GM12878 (cell line): ENCODE data around the gene CSPG5. TPM values are rescaled to one million over a fixed set of nuclear protein-coding genes. Genes with fewer than 3 reads are reported as not detected.

Experiments
- ATAC-seq: fragments of 200-7000 bp; cut with Tn5 transposase; 3 replicates; pipeline ENCODE4 v1.9.1; 2020; ENCODE audit warnings: mild to moderate bottlenecking, moderate library complexity
- BruUV-seq: library from RNA; stranded (reverse); fragments of 400-500 nt; replicated peaks from 2 replicates; lab custom pipeline; 2021; lab: Mats Ljungman, UMichigan
- CTCF ChIA-PET: fragments of 300-600 bp; sonication (Branson Sonifier 250); formaldehyde crosslinking; extraction: SDS; loops from one replicate; lab custom pipeline; 2021; ENCODE audit warnings: inconsistent platforms; lab: Yijun Ruan, JAX
- POLR2A ChIA-PET: fragments of 350-600 bp; formaldehyde crosslinking; extraction: SDS; loops from one replicate; lab custom pipeline; 2021; ENCODE audit warnings: inconsistent platforms; lab: Charles Lee
- RAD21 ChIA-PET: fragments of 300-600 bp; sonication (Branson Sonifier 250); formaldehyde crosslinking; loops from one replicate; lab custom pipeline; 2023; ENCODE audit warnings: antibody characterized with exemption; ENCODE audit not compliant: unreplicated experiment; lab: Charles Lee
- SMC1A ChIA-PET: fragments of 300-600 bp; sonication (Branson Sonifier 250); formaldehyde crosslinking; loops from one replicate; lab custom pipeline; 2023; ENCODE audit not compliant: unreplicated experiment, uncharacterized antibody; lab: Charles Lee
- DNase-seq: peaks from one replicate; pipeline ENCODE4 v3.0.0-alpha.2; 2011; ENCODE audit warnings: low read depth, low spot score
- FAIRE-seq: peaks from 3 replicates; lab custom pipeline; 2011; peaks lifted over from hg19 to GRCh38; lab: Jason Lieb, UNC
- H2AFZ ChIP-seq: 2 replicates; pipeline ENCODE4 v1.6.0; 2011; ENCODE audit warnings: low read depth, low read length, control low read depth; ENCODE audit not compliant: control insufficient read depth
- H3K27ac ChIP-seq: 2 replicates; pipeline ENCODE4 v1.5.1; 2011; ENCODE audit warnings: control low read depth; ENCODE audit not compliant: control insufficient read depth, insufficient read depth
- H3K27me3 ChIP-seq, 2 experiments: replicated peaks in 1 of 2; 2 replicates each; pipeline versions ENCODE4 v1.6.0 to v1.6.1; 2011; ENCODE audit warnings: low read length in 1 of 2; ENCODE audit not compliant: control insufficient read depth in 2 of 2, insufficient read depth in 2 of 2
- H3K36me3 ChIP-seq, 2 experiments: 2 replicates each; pipeline ENCODE4 v1.5.1; 2011; ENCODE audit warnings: low read length in 1 of 2; ENCODE audit not compliant: control insufficient read depth in 2 of 2, insufficient read depth in 2 of 2
- H3K4me1 ChIP-seq: 2 replicates; pipeline ENCODE4 v1.6.1; 2011; ENCODE audit warnings: mild to moderate bottlenecking, low read length, moderate library complexity, mixed read lengths; ENCODE audit not compliant: control insufficient read depth, insufficient read depth
- H3K4me2 ChIP-seq: 2 replicates; pipeline ENCODE4 v1.6.0; 2011; ENCODE audit warnings: control low read depth; ENCODE audit not compliant: control insufficient read depth, insufficient read depth
- H3K4me3 ChIP-seq: fragments of 200-600 bp; sonication (generic); 2 replicates; pipeline ENCODE4 v1.5.1; 2016
- H3K79me2 ChIP-seq: 2 replicates; pipeline ENCODE4 v1.6.0; 2011; ENCODE audit warnings: low read length; ENCODE audit not compliant: control insufficient read depth, insufficient read depth
- H3K9ac ChIP-seq: 2 replicates; pipeline ENCODE4 v1.8.0; 2011; ENCODE audit warnings: low read length, control low read depth, mixed read lengths; ENCODE audit not compliant: control insufficient read depth, insufficient read depth
- H3K9me3 ChIP-seq: replicated peaks from 3 replicates; pipeline ENCODE4 v1.5.1; 2011; ENCODE audit warnings: mild to moderate bottlenecking, low read length; ENCODE audit not compliant: control insufficient read depth, insufficient read depth
- H4K20me1 ChIP-seq: 2 replicates; pipeline ENCODE4 v1.6.0; 2011; ENCODE audit not compliant: control insufficient read depth, insufficient read depth
- BCL11A ChIP-seq: IDR thresholded peaks from 2 replicates; pipeline ENCODE4 v1.6.1; 2011; ENCODE audit warnings: low read depth, low read length
- CHD1 ChIP-seq: IDR thresholded peaks from 2 replicates; pipeline ENCODE4 v1.6.1; 2012; ENCODE audit warnings: low read depth, low read length, improper control_type of control experiment
- CREB1 ChIP-seq: IDR thresholded peaks from 2 replicates; pipeline ENCODE4 v1.6.1; 2012; ENCODE audit warnings: low read depth, mild to moderate bottlenecking, inconsistent platforms
- EP300 ChIP-seq, 2 experiments: fragments of 150-350 bp in 1 of 2; IDR thresholded peaks; 2 replicates each; pipeline ENCODE4 v1.6.1; 2011 to 2012; ENCODE audit warnings: low read depth in 2 of 2, low read length in 2 of 2, borderline replicate concordance in 1 of 2, improper control_type of control experiment in 1 of 2, inconsistent platforms in 1 of 2; ENCODE audit not compliant: control insufficient read depth in 1 of 2
- EZH2 ChIP-seq: IDR thresholded peaks from 2 replicates; pipeline ENCODE4 v1.6.1; 2012; ENCODE audit warnings: low read depth, mild to moderate bottlenecking, control low read depth, inconsistent platforms, low read length, borderline replicate concordance; ENCODE audit not compliant: control insufficient read depth
- FOS ChIP-seq: IDR thresholded peaks from 3 replicates; pipeline ENCODE4 v1.6.1; 2011; ENCODE audit warnings: borderline replicate concordance; ENCODE audit not compliant: insufficient read length; ENCODE audit errors: extremely low read depth
- IKZF1 ChIP-seq: fragments of 450-650 bp; conservative IDR thresholded peaks from 2 replicates; pipeline ENCODE4 v1.6.1; 2017; ENCODE audit warnings: antibody characterized with exemption, mild to moderate bottlenecking
- LARP7 ChIP-seq: fragments of 450-650 bp; IDR thresholded peaks from 2 replicates; pipeline ENCODE4 v1.6.1; 2017; ENCODE audit warnings: mild to moderate bottlenecking
- MEF2B ChIP-seq: fragments of 450-650 bp; IDR thresholded peaks from 2 replicates; pipeline ENCODE4 v1.6.1; 2018; ENCODE audit warnings: mild to moderate bottlenecking, moderate library complexity; ENCODE audit not compliant: partially characterized antibody, poor library complexity, severe bottlenecking
- NBN ChIP-seq: fragments of 450-650 bp; IDR thresholded peaks from 2 replicates; pipeline ENCODE4 v1.6.1; 2016
- POU2F2 ChIP-seq: IDR thresholded peaks from 3 replicates; pipeline ENCODE4 v1.6.1; 2011; ENCODE audit warnings: low read depth, mild to moderate bottlenecking, low read length, borderline replicate concordance
- RAD21 ChIP-seq: IDR thresholded peaks from 2 replicates; pipeline ENCODE4 v1.6.1; 2011; ENCODE audit warnings: mild to moderate bottlenecking, low read depth, low read length, moderate library complexity; ENCODE audit not compliant: insufficient read depth
- RCOR1 ChIP-seq: conservative IDR thresholded peaks from 2 replicates; pipeline ENCODE4 v1.6.1; 2012; ENCODE audit warnings: low read depth, low read length, improper control_type of control experiment
- SIN3A ChIP-seq: IDR thresholded peaks from 2 replicates; pipeline ENCODE4 v1.6.1; 2012; ENCODE audit warnings: low read depth, low read length, improper control_type of control experiment
- STAT3 ChIP-seq: IDR thresholded peaks from 2 replicates; pipeline ENCODE4 v1.6.1; 2011; ENCODE audit warnings: low read depth, low read length, improper control_type of control experiment
- ZBED1 ChIP-seq: IDR thresholded peaks from 2 replicates; pipeline ENCODE4 v1.6.1; 2016; ENCODE audit warnings: borderline replicate concordance
- WGBS: methylation state at CpG from one replicate; pipeline ENCODE4 v1.1.6; 2016; ENCODE audit warnings: low lambda C conversion rate; ENCODE audit not compliant: insufficient replicate concordance, insufficient coverage; ENCODE audit errors: missing lambda C conversion rate; 5-methylcytosine and 5-hydroxymethylcytosine counted together
- in situ Hi-C: fragments of 300-500 bp; cut with MboI; formaldehyde crosslinking; loops from 9 replicates; pipeline ENCODE4 v1.14.3; 2018; ENCODE audit warnings: mixed read lengths
- intact Hi-C: fragments of 100-400 bp; cut with micrococcal nuclease; formaldehyde crosslinking; loops from one replicate; pipeline ENCODE4 v1.14.2; 2022; ENCODE audit not compliant: unreplicated experiment
- polyA plus RNA-seq, 11 experiments: library from polyadenylated mRNA; depleted of rRNA in 4 of 11; unstranded in 6 of 11; stranded (reverse) in 5 of 11; fragments of >200 nt; fragmentation: Nextera tagmentation in 4 of 11; fragmentation: Illumina TruSeq in 1 of 11; extraction: Ambion mirVana in 4 of 11; extraction: Trizol in 1 of 11; gene quantifications; 1 replicate in 1 of 11; 2 replicates in 10 of 11; pipeline versions ENCODE4 v1.2.1 to v1.2.3, GENCODE V29; 2011 to 2016; ENCODE audit warnings: inconsistent platforms in 2 of 11, missing spikeins in 2 of 11, low read depth in 1 of 11
- total RNA-seq, 4 experiments: library from RNA; depleted of rRNA in 3 of 4; stranded (reverse); fragments of >200 nt in 3 of 4; fragmentation: Illumina TruSeq in 1 of 4; extraction: Trizol in 1 of 4; gene quantifications; 2 replicates each; pipeline versions ENCODE4 v1.2.1 to v1.2.3, GENCODE V29; 2013 to 2021
- TF ChIP-seq, protein P1 (sequence below): fragments of 450-650 bp; IDR thresholded peaks from 2 replicates; pipeline ENCODE4 v1.6.1; 2016; ENCODE audit warnings: mild to moderate bottlenecking

The CSPG5 gene
- total and polyA plus RNA-seq, 10 of the 15 experiments (the other 5 are each of a cell fraction or from before 2014, with no cell fraction given), result 0.08 to 0.17 TPM; not detected in 8

DNA sequence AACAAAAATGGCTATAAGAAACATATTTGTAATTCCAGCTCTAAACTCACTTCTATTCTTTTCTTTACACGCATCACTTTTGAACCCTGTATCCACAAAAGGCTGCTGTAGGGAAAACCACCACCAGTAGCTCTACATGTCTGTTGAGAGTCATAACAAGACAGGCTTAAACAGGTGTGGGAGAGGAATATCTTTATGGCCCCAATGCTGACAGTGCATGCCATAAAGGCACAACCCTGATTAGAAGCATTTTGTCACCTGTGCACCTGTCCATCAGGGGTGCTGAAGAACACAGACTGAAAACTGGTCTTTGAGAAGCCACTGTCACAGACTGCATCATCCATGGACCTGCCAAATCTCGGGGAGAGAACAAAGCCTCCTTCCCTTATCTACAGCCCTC lies 11.6 kb upstream of the CSPG5 start (continued):
- TF ChIP-seq STAT3, result no peak
- TF ChIP-seq, all 136 proteins: peak for 0

DNA sequence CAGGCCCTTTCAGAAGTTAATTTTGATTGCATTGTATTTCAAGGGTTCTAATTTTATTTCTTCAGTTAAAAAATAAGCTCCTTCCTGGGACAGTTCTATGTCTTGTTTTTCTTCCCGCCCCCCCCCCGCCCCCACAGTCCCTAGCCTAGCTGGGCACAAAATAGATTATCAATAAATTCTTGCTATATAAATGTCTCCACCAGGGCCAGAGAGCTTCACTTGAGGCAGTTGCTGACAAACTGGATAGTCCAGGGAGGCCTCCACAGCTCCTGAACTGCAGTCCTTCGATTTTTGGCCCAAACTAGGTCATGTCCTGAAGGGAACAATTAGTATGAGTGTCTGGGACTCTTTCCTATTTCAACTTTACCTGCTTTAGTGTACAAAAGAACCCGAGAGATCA lies 9.9 kb upstream of the CSPG5 start:
- TF ChIP-seq CREB1 (no peak), NBN (no peak), IKZF1 (no peak), BCL11A (no peak), SIN3A (no peak), LARP7 (no peak), EP300 (IDR thresholded peaks at IDR 0.05; ENCODE audit: borderline replicate concordance in 1 of 2, control insufficient read depth in 1 of 2, low read depth in 2 of 2, low read length in 2 of 2) (no peak), ZBED1 (no peak), FOS (no peak), EZH2 (no peak), RAD21 (no peak), POU2F2 (no peak), MEF2B (no peak), CHD1 (no peak), RCOR1 (no peak)
- TF ChIP-seq, protein P1, sequence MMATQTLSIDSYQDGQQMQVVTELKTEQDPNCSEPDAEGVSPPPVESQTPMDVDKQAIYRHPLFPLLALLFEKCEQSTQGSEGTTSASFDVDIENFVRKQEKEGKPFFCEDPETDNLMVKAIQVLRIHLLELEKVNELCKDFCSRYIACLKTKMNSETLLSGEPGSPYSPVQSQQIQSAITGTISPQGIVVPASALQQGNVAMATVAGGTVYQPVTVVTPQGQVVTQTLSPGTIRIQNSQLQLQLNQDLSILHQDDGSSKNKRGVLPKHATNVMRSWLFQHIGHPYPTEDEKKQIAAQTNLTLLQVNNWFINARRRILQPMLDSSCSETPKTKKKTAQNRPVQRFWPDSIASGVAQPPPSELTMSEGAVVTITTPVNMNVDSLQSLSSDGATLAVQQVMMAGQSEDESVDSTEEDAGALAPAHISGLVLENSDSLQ, result no peak
- TF ChIP-seq, all 136 proteins: peak for 0
- Histone ChIP-seq H3K4me2 (no peak overlapping the region), H3K4me1 (no peaks in the 10 kb centered on the region), H4K20me1 (no peaks in the 10 kb centered on the region; the same call in 1 of the 2 replicates), H3K27me3 (no peaks in the 10 kb centered on the region), H3K79me2 (no peaks in the 10 kb centered on the region), H2AFZ (no peak overlapping the region), H3K9ac (no peak overlapping the region), H3K4me3 (no peak overlapping the region), H3K9me3 (no peaks in the 10 kb centered on the region), H3K36me3 (peaks cover 16 to 34% of the 10 kb centered on the region in 2 experiments), H3K27ac (no peak overlapping the region)
- POLR2A ChIA-PET, result no interaction called here
- SMC1A ChIA-PET, result interaction anchor here (1.5 kb wide), 1 partner anchor 17 kb away, joined by 5 read pairs; no protein-coding TSS in a partner anchor
- ATAC-seq (no peak), FAIRE-seq (no peak), DNase-seq (no peak)
- CTCF ChIA-PET, result interaction anchor here (0.7 kb wide), 1 partner anchor 9 kb away, joined by 3 read pairs; no protein-coding TSS in a partner anchor
- BruUV-seq, result no TSS peak
- RAD21 ChIA-PET, result interaction anchor here (0.5 kb wide), 1 partner anchor 196 kb away, joined by 3 read pairs; no protein-coding TSS in a partner anchor
- WGBS, result 82% methylated on average over 4 of the region's 4 CpGs
- intact Hi-C loops (no loop called here), in situ Hi-C loops (no loop called here)
